ENCODE data around the gene CTRB1. TPM values are rescaled to one million over a fixed set of nuclear protein-coding genes. Genes with fewer than 3 reads are reported as not detected.
"Not testable (repeated sequence)": the region's sequence is repeated elsewhere in the genome, so short reads cannot be mapped to it uniquely, and the experiment has no call there.

The CTRB1 gene
- total RNA-seq, 1 donor from 2014 or later: not detected

DNA sequence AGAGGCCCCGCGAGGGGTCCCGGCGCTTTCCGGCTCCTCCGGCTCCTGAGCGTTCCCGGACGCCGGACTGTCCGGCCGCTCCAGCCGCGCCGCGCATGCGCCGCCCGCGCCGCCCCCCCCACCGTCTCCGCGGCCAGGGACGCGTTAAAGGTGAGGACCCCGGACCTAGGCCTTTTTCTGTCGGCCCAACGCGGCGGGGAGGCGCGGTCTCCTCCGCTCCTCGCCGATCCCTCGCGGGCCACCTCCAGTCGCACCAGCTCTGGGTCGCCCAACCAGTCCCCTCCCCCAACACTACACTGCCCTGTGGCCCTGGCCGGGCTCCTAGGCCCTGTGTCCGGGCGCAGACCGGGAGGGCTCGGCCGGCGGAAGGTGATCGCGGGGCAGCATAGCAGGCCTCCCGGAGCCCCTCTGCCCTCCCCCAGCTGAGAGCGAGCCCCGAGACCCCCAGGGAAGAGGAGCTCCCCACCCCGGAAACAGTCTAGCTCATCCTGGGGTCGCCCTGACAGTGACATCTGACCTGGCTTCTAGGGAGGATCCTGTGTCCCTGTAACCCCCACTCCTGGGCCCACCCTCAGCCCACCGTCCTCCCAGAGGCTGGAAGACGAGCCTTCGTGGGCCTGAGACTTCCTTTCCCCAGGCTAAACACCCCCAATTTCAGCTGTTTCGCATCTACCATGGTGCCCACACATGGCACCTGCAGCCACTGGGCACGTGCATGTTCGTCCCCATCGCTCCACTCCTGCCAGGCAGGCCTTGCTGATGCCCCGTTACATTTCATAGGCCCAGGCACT, 47.3 kb downstream of the CTRB1 start:
- intact Hi-C loops (cut with DNase I): loop anchor here (1.0 to 2.0 kb wide), 3 partner anchors 15 to 39 kb away; partner anchors contain the start of gene BCAR1
- no peaks in the 10 kb centered on the region for H3K9me3 ChIP-seq
- no peaks in the 10 kb centered on the region for H3K27me3 ChIP-seq
- TF ChIP-seq, protein P1, sequence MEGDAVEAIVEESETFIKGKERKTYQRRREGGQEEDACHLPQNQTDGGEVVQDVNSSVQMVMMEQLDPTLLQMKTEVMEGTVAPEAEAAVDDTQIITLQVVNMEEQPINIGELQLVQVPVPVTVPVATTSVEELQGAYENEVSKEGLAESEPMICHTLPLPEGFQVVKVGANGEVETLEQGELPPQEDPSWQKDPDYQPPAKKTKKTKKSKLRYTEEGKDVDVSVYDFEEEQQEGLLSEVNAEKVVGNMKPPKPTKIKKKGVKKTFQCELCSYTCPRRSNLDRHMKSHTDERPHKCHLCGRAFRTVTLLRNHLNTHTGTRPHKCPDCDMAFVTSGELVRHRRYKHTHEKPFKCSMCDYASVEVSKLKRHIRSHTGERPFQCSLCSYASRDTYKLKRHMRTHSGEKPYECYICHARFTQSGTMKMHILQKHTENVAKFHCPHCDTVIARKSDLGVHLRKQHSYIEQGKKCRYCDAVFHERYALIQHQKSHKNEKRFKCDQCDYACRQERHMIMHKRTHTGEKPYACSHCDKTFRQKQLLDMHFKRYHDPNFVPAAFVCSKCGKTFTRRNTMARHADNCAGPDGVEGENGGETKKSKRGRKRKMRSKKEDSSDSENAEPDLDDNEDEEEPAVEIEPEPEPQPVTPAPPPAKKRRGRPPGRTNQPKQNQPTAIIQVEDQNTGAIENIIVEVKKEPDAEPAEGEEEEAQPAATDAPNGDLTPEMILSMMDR (IDR thresholded peaks at IDR 0.05): no peak
- H3K27ac ChIP-seq: peak overlapping the region; percentile 90 to 95
- DNase-seq (ENCODE audit: low spot score in 2 of 2): peak in 1 of 2 donors; percentile 86
- H3K4me1 ChIP-seq: peaks cover 34 to 37% of the 10 kb centered on the region in 2 donors
- H3K36me3 ChIP-seq: no peaks in the 10 kb centered on the region
- peak overlapping the region; percentile 76 to 86 for H3K4me3 ChIP-seq

DNA sequence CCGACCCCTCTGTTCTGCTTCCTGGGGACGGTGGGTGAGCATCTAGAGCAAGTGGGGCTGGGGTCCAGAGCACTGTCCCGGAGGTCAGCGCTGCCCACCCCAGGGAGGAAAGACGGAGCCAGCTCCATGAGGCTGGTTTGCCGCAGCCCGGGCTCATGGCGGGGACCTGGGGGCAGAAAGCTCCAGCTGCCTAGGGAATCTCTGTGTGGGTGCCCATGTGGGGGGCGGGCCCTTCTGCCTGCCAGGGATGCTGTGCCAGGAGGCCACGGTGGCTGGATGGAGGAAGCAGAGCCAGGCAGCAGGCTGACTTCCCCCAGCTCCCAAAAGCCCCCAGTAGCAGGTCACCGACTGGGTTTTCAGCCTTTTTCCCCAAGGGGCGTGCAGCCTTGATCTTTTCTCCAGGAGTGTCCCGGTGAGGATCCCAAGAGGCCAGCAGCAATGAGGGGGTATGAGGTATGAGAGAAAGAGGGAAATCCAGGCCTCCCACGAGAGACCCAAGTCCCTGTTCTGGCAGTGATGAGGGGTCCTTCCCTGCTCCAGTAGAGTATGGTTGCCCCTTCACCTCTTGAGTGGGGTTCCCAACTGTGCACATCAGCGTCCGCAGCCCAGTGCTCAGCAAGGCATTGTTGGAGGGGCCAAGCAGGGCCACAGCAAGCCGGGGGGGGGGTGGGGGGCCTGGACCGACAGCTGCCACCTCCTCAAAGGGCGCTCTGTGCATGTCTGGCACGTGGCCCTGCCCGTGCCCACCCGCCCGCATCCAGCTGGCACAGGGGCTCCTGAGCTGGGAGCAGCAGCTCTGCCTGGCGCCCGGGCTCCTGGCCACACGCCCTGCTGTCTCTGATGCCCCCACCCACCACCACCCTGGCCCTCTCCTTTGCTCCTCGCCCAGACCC, 48.2 kb downstream of the CTRB1 start:
- no peaks in the 10 kb centered on the region for H3K27me3 ChIP-seq
- TF ChIP-seq, protein P1 (IDR thresholded peaks at IDR 0.05): no peak
- H3K4me1 ChIP-seq: peaks cover 29 to 32% of the 10 kb centered on the region in 2 donors
- intact Hi-C loops (cut with DNase I): no loop called here
- no peaks in the 10 kb centered on the region for H3K9me3 ChIP-seq
- peak overlapping the region in 1 of 2 donors; percentile 86 for H3K4me3 ChIP-seq
- no peaks in the 10 kb centered on the region for H3K36me3 ChIP-seq
- peak overlapping the region; percentile 58 to 90 for H3K27ac ChIP-seq
- DNase-seq (ENCODE audit: low spot score in 2 of 2): no peak

DNA sequence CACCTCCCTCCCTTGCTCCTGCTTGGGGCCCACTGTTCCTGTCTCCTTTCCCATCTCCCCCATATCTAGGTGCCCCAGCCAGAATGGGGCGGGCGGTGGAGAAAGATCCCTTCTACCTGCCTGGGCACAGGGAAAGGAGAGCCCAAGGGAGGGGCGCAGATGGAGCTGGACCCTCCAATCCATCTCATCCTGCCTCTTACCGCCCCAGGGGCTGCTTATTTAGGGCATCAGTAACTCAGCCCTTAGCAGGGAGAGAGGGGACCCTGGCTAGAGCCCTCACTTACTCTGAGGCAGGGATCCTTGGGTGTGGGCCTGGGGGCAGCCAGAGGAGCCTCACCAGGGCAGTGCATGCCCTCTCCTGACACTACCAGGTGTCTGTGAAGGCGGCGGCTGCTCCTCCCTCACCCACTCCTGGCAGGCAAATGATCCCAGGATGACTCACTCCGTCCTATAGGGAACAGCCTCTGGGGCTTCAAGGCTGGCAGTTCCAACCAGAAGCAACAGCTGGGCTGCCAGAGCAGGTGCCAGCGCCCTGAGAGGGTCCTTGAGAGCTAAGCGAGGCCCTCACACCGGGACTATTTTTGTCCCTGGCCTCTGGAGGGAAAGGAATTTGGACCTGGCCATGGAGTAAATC, 49.0 kb downstream of the CTRB1 start:
- H3K4me3 ChIP-seq: no peak overlapping the region
- intact Hi-C loops (cut with DNase I): no loop called here
- H3K27me3 ChIP-seq: no peaks in the 10 kb centered on the region
- no peaks in the 10 kb centered on the region for H3K36me3 ChIP-seq
- H3K27ac ChIP-seq: peak overlapping the region; percentile 57 to 58
- DNase-seq (ENCODE audit: low spot score in 2 of 2): peak in 1 of 2 donors; percentile 80
- no peaks in the 10 kb centered on the region for H3K9me3 ChIP-seq
- TF ChIP-seq, protein P1 (IDR thresholded peaks at IDR 0.05): no peak
- H3K4me1 ChIP-seq: peaks cover 21 to 24% of the 10 kb centered on the region in 2 donors

DNA sequence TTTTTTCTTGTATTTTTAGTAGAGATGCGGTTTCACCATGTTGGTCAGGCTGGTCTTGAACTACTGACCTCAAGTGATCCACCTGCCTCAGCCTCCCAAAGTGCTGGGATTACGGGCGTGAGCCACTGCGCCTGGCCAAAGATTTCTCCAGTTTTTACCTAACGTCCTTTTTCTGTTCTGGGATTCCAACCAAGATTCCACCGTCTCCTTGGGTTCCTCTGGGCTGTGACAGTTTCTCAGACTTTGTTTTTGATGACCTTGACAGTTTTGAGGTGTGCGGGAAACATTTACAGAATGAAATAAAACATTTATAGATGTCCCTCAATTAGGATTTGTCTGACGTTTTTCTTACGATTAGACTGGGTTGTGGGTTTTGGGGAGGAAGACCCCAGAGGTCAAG, 50.6 kb downstream of the CTRB1 start:
- H3K9me3 ChIP-seq; DNase-seq (ENCODE audit: low spot score in 2 of 2); H3K27me3 ChIP-seq; H3K36me3 ChIP-seq; H3K4me3 ChIP-seq; H3K27ac ChIP-seq; intact Hi-C loops (cut with DNase I): not testable (repeated sequence)
- H3K4me1 ChIP-seq: peaks cover 14% of the 10 kb centered on the region in 2 donors

DNA sequence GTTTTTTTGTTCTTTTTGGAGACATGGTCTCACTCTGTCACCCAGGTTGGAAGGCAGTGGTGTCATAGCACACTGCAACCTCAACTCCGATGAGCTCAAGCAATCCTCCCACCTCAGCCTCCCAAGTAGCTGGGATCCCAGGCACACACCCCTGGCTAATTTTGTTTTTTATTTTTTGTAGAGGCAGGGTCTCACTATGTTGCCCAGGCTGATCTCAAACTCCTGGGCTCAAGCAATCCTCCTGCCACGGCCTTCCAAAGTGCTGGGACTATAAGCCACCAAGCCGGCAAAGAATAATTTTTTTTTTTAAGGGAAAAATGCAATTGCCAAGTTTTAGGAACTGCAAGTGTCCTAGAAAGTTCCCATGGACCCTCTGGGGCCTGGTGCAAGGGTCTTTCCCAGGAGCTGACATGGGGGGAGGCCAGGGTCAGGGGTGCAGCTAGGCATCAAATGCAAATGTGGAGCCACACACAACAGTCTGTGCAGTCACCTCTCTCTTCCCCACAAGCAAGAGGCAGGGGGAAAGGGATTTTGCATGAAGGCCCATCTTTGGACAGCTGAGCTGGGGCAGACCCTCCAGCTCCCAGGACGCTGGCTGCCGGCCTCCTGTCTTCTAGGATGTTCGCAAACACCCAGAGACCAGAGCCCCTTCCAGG, 52.8 kb downstream of the CTRB1 start:
- Histone ChIP-seq H3K9me3 (no peaks in the 10 kb centered on the region), H3K27ac (no peak overlapping the region), H3K27me3 (no peaks in the 10 kb centered on the region), H3K36me3 (no peaks in the 10 kb centered on the region), H3K4me1 (peaks cover 8 to 11% of the 10 kb centered on the region in 2 donors), H3K4me3 (no peak overlapping the region)
- TF ChIP-seq, protein P1 (IDR thresholded peaks at IDR 0.05): no peak
- no peak for DNase-seq (ENCODE audit: low spot score in 2 of 2)
- intact Hi-C loops (cut with DNase I): no loop called here

Measured in ascending aorta (tissue), 2 donors.